Fibroblast of lung (primary cell): Measurements from ENCODE around the gene JPH3.

Experiments used
- EZH2 ChIP-seq: IDR thresholded peaks from 2 replicates; pipeline ENCODE4 v1.5.1; 2012; ENCODE audit warnings: low read length, control low read depth, mild to moderate bottlenecking; ENCODE audit errors: missing control alignments
- TF ChIP-seq, protein P1 (sequence below), 2 donors: IDR thresholded peaks in 1 of 2; conservative IDR thresholded peaks in 1 of 2; 1 replicate in 1 of 2; 2 replicates in 1 of 2; pipeline ENCODE4 v1.5.1; 2011 to 2012; ENCODE audit warnings: low read length in 2 of 2, control low read depth in 1 of 2, inconsistent platforms in 1 of 2, low read depth in 1 of 2, mild to moderate bottlenecking in 1 of 2

GRCh38 chr16:87739801-87740200 is 137.5 kb downstream of the JPH3 start:
- TF ChIP-seq, protein P1, sequence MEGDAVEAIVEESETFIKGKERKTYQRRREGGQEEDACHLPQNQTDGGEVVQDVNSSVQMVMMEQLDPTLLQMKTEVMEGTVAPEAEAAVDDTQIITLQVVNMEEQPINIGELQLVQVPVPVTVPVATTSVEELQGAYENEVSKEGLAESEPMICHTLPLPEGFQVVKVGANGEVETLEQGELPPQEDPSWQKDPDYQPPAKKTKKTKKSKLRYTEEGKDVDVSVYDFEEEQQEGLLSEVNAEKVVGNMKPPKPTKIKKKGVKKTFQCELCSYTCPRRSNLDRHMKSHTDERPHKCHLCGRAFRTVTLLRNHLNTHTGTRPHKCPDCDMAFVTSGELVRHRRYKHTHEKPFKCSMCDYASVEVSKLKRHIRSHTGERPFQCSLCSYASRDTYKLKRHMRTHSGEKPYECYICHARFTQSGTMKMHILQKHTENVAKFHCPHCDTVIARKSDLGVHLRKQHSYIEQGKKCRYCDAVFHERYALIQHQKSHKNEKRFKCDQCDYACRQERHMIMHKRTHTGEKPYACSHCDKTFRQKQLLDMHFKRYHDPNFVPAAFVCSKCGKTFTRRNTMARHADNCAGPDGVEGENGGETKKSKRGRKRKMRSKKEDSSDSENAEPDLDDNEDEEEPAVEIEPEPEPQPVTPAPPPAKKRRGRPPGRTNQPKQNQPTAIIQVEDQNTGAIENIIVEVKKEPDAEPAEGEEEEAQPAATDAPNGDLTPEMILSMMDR (conservative IDR thresholded peaks at IDR 0.05 in 1 of 2, IDR thresholded peaks at IDR 0.05 in 1 of 2; ENCODE audit: low read depth in 1 of 2, low read length in 2 of 2) = no peak
- TF ChIP-seq EZH2 = no peak
